Measurements from ENCODE around the gene TFIP11. TPM values are rescaled to one million over a fixed set of nuclear protein-coding genes. Genes with fewer than 3 reads are reported as not detected.

Gene TFIP11
- total RNA-seq, 1 donor from 2014 or later = 23.1 TPM

GRCh38 chr22:26542831-26543230 is 30.6 kb upstream of the TFIP11 start:
- H3K36me3 ChIP-seq = peaks cover 0 to 16% of the 10 kb centered on the region in 2 donors
- H3K27ac ChIP-seq = no peak overlapping the region
- no peak for DNase-seq (ENCODE audit: extremely low spot score in 2 of 2)
- no peak overlapping the region for H3K4me3 ChIP-seq
- no peaks in the 10 kb centered on the region for H3K27me3 ChIP-seq
- no peaks in the 10 kb centered on the region for H3K9me3 ChIP-seq
- intact Hi-C loops (cut with DNase I) = no loop called here
- peaks cover 9% of the 10 kb centered on the region for H3K4me1 ChIP-seq
- TF ChIP-seq, protein P1, sequence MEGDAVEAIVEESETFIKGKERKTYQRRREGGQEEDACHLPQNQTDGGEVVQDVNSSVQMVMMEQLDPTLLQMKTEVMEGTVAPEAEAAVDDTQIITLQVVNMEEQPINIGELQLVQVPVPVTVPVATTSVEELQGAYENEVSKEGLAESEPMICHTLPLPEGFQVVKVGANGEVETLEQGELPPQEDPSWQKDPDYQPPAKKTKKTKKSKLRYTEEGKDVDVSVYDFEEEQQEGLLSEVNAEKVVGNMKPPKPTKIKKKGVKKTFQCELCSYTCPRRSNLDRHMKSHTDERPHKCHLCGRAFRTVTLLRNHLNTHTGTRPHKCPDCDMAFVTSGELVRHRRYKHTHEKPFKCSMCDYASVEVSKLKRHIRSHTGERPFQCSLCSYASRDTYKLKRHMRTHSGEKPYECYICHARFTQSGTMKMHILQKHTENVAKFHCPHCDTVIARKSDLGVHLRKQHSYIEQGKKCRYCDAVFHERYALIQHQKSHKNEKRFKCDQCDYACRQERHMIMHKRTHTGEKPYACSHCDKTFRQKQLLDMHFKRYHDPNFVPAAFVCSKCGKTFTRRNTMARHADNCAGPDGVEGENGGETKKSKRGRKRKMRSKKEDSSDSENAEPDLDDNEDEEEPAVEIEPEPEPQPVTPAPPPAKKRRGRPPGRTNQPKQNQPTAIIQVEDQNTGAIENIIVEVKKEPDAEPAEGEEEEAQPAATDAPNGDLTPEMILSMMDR (IDR thresholded peaks at IDR 0.05) = no peak
- TF ChIP-seq POLR2AphosphoS5 (IDR thresholded peaks at IDR 0.05; ENCODE audit: insufficient read depth in 1 of 2, low read depth in 1 of 2) (no peak), POLR2A (IDR thresholded peaks at IDR 0.05) (no peak)

DNA sequence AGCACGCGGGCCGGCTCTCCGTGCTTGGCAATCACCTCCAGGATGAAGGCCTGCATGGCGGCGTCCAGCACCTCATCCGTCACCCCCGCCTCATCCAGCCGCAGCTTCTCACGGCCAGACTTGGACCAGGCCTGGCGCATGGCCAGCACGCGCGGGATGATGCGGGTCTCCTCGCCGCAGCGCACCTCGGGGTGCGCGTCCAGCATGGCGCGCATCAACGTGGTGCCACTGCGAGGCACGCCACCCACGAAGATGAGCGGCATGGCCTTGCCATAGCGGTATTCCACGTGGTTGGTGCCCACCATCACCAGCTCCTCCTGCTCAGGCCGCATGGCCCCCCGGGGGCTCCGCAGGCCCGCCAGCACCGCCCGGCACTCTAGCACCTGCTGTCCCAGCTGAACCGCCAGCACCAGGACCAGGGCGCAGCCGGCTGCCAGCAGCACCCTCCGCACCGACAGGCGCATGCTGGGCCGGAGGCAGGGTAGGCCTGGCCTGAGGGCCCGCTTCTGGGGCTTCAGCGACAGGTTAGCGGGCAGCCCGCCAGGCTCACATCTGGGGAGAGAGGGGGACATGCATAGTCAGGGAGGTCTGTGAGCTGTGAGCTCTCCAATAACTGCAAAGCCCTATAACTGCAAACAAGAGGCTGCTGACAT is 29.0 kb upstream of the TFIP11 start:
- Histone ChIP-seq H3K27ac (no peak overlapping the region), H3K9me3 (no peaks in the 10 kb centered on the region), H3K27me3 (no peaks in the 10 kb centered on the region), H3K4me3 (no peak overlapping the region), H3K36me3 (peaks cover 0 to 19% of the 10 kb centered on the region in 2 donors), H3K4me1 (no peaks in the 10 kb centered on the region)
- no peak for DNase-seq (ENCODE audit: extremely low spot score in 2 of 2)
- intact Hi-C loops (cut with DNase I) = no loop called here
- TF ChIP-seq POLR2A (IDR thresholded peaks at IDR 0.05) = no peak
- TF ChIP-seq, protein P1 (IDR thresholded peaks at IDR 0.05) = no peak
- TF ChIP-seq POLR2AphosphoS5 (IDR thresholded peaks at IDR 0.05; ENCODE audit: insufficient read depth in 1 of 2, low read depth in 1 of 2) = no peak

DNA sequence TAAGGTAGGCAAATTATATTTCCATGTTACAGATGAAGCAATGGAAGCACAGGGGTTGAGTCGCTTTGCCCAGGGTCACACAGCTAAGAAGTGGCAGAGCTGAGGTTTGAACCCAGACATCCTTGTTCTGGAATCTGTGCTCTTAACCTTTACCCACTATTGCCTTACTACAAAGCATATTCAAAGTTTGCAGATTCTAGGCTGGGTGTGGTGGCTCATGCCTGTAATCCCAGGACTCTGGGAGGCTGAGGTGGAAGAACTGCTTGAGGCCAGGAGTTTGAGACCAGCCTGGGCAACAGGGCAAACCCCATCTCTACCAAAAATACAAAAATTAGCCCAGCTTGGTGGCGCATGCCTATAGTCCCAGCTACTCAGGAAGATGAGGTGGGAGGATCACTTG is 27.8 kb upstream of the TFIP11 start:
- peaks cover 0 to 20% of the 10 kb centered on the region in 2 donors for H3K36me3 ChIP-seq

GRCh38 chr22:26536762-26537134 is 24.5 kb upstream of the TFIP11 start:
- TF ChIP-seq POLR2A (IDR thresholded peaks at IDR 0.05) = no peak
- no peak for TF ChIP-seq POLR2AphosphoS5 (IDR thresholded peaks at IDR 0.05; ENCODE audit: insufficient read depth in 1 of 2, low read depth in 1 of 2)
- TF ChIP-seq, protein P1 (IDR thresholded peaks at IDR 0.05) = no peak
- intact Hi-C loops (cut with DNase I) = no loop called here
- H3K27ac ChIP-seq = no peak overlapping the region

More for the DNA sequence above, 27.8 kb upstream of the TFIP11 start:
- Histone ChIP-seq H3K9me3 (no peaks in the 10 kb centered on the region), H3K27ac (no peak overlapping the region), H3K4me3 (no peak overlapping the region), H3K4me1 (no peaks in the 10 kb centered on the region), H3K27me3 (no peaks in the 10 kb centered on the region)
- DNase-seq (ENCODE audit: extremely low spot score in 2 of 2) = no peak
- intact Hi-C loops (cut with DNase I) = no loop called here
- TF ChIP-seq POLR2AphosphoS5 (IDR thresholded peaks at IDR 0.05; ENCODE audit: insufficient read depth in 1 of 2, low read depth in 1 of 2) = no peak
- TF ChIP-seq POLR2A (IDR thresholded peaks at IDR 0.05) = no peak
- TF ChIP-seq, protein P1 (IDR thresholded peaks at IDR 0.05) = no peak

GRCh38 chr22:26536056-26536761 is 23.9 kb upstream of the TFIP11 start:
- intact Hi-C loops (cut with DNase I) = no loop called here
- H3K36me3 ChIP-seq = peaks cover 0 to 29% of the 10 kb centered on the region in 2 donors
- H3K27ac ChIP-seq = no peak overlapping the region
- TF ChIP-seq POLR2A (IDR thresholded peaks at IDR 0.05) (no peak), POLR2AphosphoS5 (IDR thresholded peaks at IDR 0.05; ENCODE audit: insufficient read depth in 1 of 2, low read depth in 1 of 2) (peak in 1 of 2 donors; percentile 30)
- TF ChIP-seq, protein P1 (IDR thresholded peaks at IDR 0.05) = no peak
- DNase-seq (ENCODE audit: extremely low spot score in 2 of 2) = no peak
- H3K9me3 ChIP-seq = no peaks in the 10 kb centered on the region
- no peaks in the 10 kb centered on the region for H3K4me1 ChIP-seq
- no peaks in the 10 kb centered on the region for H3K27me3 ChIP-seq
- no peak overlapping the region for H3K4me3 ChIP-seq

More at GRCh38 chr22:26536762-26537134, 24.5 kb upstream of the TFIP11 start:
- H3K9me3 ChIP-seq = no peaks in the 10 kb centered on the region
- H3K4me1 ChIP-seq = no peaks in the 10 kb centered on the region
- no peak for DNase-seq (ENCODE audit: extremely low spot score in 2 of 2)
- peaks cover 0 to 29% of the 10 kb centered on the region in 2 donors for H3K36me3 ChIP-seq
- no peak overlapping the region for H3K4me3 ChIP-seq
- no peaks in the 10 kb centered on the region for H3K27me3 ChIP-seq

Measured in vagina (tissue), 2 donors.